CD4-positive, alpha-beta T cell (primary cell): ENCODE measurements around the gene NYAP2. TPM values are rescaled to one million over a fixed set of nuclear protein-coding genes. Genes with fewer than 3 reads are reported as not detected.

ENCODE experiments used
- ATAC-seq: fragments of 200-7000 bp; cut with Tn5 transposase; one replicate; pipeline ENCODE4 v1.10.0; 2022; ENCODE audit warnings: mild to moderate bottlenecking; ENCODE audit not compliant: poor library complexity
- CTCF ChIA-PET: fragments of 350-600 bp; sonication (Branson Sonifier 250); formaldehyde crosslinking; loops from one replicate; lab custom pipeline; 2021; ENCODE audit warnings: antibody characterized with exemption, inconsistent platforms; lab: Charles Lee
- POLR2A ChIA-PET: fragments of 350-600 bp; sonication (Branson Sonifier 250); formaldehyde crosslinking; loops from one replicate; lab custom pipeline; 2021; ENCODE audit warnings: antibody characterized with exemption, inconsistent platforms; lab: Charles Lee
- DNase-seq, 14 experiments: peaks; one replicate each; pipeline ENCODE4 v3.0.0-alpha.2; 2013 to 2020; ENCODE audit warnings: mixed read lengths in 2 of 14
- H3K27ac ChIP-seq, 2 donors: one replicate each; pipeline versions ENCODE4 v1.5.1 to v1.7.0; 2013; ENCODE audit warnings: low read length in 2 of 2, low read depth in 1 of 2, mild to moderate bottlenecking in 1 of 2
- H3K27me3 ChIP-seq, 2 experiments: 1 replicate in 1 of 2; 2 replicates in 1 of 2; pipeline versions ENCODE4 v1.6.1 to v1.7.0; 2013; ENCODE audit warnings: low read length in 2 of 2, control low read depth in 1 of 2, mild to moderate bottlenecking in 1 of 2, moderate library complexity in 1 of 2; ENCODE audit not compliant: insufficient read depth in 2 of 2, control insufficient read depth in 1 of 2
- H3K36me3 ChIP-seq: one replicate; pipeline ENCODE4 v1.6.1; 2013; ENCODE audit warnings: low read length, control low read depth; ENCODE audit not compliant: insufficient read depth
- H3K4me1 ChIP-seq: one replicate; pipeline ENCODE4 v1.6.1; 2013; ENCODE audit warnings: low read length, control low read depth; ENCODE audit not compliant: insufficient read depth
- H3K4me3 ChIP-seq: one replicate; pipeline ENCODE4 v1.5.1; 2013; ENCODE audit warnings: mild to moderate bottlenecking, low read length, moderate library complexity
- H3K9me3 ChIP-seq, 2 experiments: 1 replicate in 1 of 2; 2 replicates in 1 of 2; pipeline versions ENCODE4 v1.6.1 to v1.7.0; 2013; ENCODE audit warnings: low read length in 2 of 2, mild to moderate bottlenecking in 2 of 2, control low read depth in 1 of 2, moderate library complexity in 1 of 2; ENCODE audit not compliant: control insufficient read depth in 1 of 2, insufficient read depth in 1 of 2
- H3K27ac Mint-ChIP-seq: one replicate; pipeline ENCODE4 v1.8.0; 2020; ENCODE audit warnings: mixed read lengths
- H3K27me3 Mint-ChIP-seq: one replicate; pipeline ENCODE4 v1.8.0; 2021; ENCODE audit warnings: mixed read lengths
- H3K36me3 Mint-ChIP-seq: one replicate; pipeline ENCODE4 v1.8.0; 2021; ENCODE audit warnings: low read depth, mixed read lengths
- H3K4me1 Mint-ChIP-seq: one replicate; pipeline ENCODE4 v1.8.0; 2021; ENCODE audit warnings: low read depth, mixed read lengths
- H3K4me3 Mint-ChIP-seq: one replicate; pipeline ENCODE4 v1.8.0; 2020; ENCODE audit warnings: mild to moderate bottlenecking, mixed read lengths
- H3K9me3 Mint-ChIP-seq: one replicate; pipeline ENCODE4 v1.8.0; 2020; ENCODE audit warnings: mixed read lengths
- intact Hi-C, 2 experiments: fragments of 100-400 bp; cut with DNase I in 1 of 2; cut with micrococcal nuclease in 1 of 2; formaldehyde crosslinking; loops; one replicate each; pipeline versions ENCODE4 v1.15.1 to v1.9.0; 2023 to 2025; cut with DNase I, micrococcal nuclease
- total RNA-seq, 174 experiments: library from RNA in 2 of 174; stranded (reverse) in 2 of 174; gene quantifications; one replicate each; pipeline ENCODE4 v1.2.3 and lab custom pipeline; 2021 to 2026
- TF ChIP-seq, protein P1 (sequence below): fragments of 200-600 bp; IDR thresholded peaks from one replicate; pipeline ENCODE4 v1.8.0; 2022; ENCODE audit warnings: antibody characterized with exemption, mild to moderate bottlenecking

Gene NYAP2
- total RNA-seq, 2 experiments from 2014 or later: not detected

DNA sequence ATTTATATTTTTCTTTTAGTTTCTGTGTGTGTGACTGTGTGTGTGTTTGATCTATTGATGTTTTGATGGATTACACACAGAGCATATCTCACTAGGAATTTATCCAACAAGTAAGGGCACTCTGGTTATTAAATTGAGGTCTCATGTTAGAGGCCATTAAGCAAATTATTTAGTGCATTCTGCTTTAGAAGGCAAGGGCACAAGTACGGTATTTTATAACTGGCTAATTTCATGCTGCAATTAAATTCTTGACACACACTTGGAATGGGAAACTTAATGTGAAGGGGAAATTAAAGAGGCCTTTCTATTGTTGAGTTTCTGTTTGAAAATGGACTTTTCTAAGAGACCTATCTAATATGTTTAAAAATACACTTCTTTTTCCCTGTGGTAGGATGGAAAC lies 25.8 kb downstream of the NYAP2 start:
- TF ChIP-seq, protein P1, sequence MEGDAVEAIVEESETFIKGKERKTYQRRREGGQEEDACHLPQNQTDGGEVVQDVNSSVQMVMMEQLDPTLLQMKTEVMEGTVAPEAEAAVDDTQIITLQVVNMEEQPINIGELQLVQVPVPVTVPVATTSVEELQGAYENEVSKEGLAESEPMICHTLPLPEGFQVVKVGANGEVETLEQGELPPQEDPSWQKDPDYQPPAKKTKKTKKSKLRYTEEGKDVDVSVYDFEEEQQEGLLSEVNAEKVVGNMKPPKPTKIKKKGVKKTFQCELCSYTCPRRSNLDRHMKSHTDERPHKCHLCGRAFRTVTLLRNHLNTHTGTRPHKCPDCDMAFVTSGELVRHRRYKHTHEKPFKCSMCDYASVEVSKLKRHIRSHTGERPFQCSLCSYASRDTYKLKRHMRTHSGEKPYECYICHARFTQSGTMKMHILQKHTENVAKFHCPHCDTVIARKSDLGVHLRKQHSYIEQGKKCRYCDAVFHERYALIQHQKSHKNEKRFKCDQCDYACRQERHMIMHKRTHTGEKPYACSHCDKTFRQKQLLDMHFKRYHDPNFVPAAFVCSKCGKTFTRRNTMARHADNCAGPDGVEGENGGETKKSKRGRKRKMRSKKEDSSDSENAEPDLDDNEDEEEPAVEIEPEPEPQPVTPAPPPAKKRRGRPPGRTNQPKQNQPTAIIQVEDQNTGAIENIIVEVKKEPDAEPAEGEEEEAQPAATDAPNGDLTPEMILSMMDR: no peak
- CTCF ChIA-PET: no interaction called here
- Mint-ChIP-seq H3K27me3 (peaks cover 11% of the 10 kb centered on the region), H3K27ac (no peak overlapping the region), H3K36me3 (no peaks in the 10 kb centered on the region), H3K4me1 (no peaks in the 10 kb centered on the region), H3K9me3 (no peaks in the 10 kb centered on the region), H3K4me3 (no peak overlapping the region)
- H3K27ac ChIP-seq: no peak overlapping the region
- H3K36me3 ChIP-seq: no peaks in the 10 kb centered on the region
- POLR2A ChIA-PET: no interaction called here
- no peaks in the 10 kb centered on the region for H3K4me1 ChIP-seq
- DNase-seq: no peak
- H3K4me3 ChIP-seq: no peak overlapping the region
- ATAC-seq: no peak
- intact Hi-C loops: no loop called here
- no peaks in the 10 kb centered on the region for H3K9me3 ChIP-seq
- H3K27me3 ChIP-seq: peaks cover 0 to under 1% of the 10 kb centered on the region in 2 experiments

DNA sequence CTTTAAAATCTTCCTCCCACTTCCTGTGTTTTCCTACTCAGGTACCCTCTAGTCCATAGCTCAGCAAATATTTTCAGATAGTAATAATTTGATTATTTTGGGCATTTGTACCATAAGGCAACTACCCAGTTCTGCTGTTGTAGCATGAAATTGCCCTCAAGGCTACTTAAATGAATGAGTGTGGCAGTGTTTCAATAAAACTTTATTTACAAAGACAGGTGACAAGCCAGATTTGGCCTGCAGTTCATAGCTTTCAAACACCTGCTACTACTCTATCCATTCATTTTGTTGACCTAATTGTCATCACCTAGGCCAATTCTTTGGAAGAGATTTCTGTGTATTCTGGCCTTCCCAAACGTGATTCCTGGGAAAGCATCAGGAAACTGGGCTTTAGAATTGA lies 28.9 kb downstream of the NYAP2 start:
- ATAC-seq (no peak), DNase-seq (no peak)
- Histone ChIP-seq H3K27ac (no peak overlapping the region), H3K27me3 (peaks cover 0 to 3% of the 10 kb centered on the region in 2 experiments), H3K4me1 (no peaks in the 10 kb centered on the region), H3K36me3 (no peaks in the 10 kb centered on the region), H3K9me3 (no peaks in the 10 kb centered on the region), H3K4me3 (no peak overlapping the region)
- ChIA-PET POLR2A (no interaction called here), CTCF (interaction anchor here (1.0 kb wide), 1 partner anchor 126 kb away, joined by 4 read pairs; no protein-coding TSS in a partner anchor)
- intact Hi-C loops: no loop called here
- Mint-ChIP-seq H3K9me3 (no peaks in the 10 kb centered on the region), H3K4me3 (no peak overlapping the region), H3K27ac (no peak overlapping the region), H3K4me1 (no peaks in the 10 kb centered on the region), H3K36me3 (no peaks in the 10 kb centered on the region), H3K27me3 (peaks cover 4% of the 10 kb centered on the region)
- TF ChIP-seq, protein P1: no peak

DNA sequence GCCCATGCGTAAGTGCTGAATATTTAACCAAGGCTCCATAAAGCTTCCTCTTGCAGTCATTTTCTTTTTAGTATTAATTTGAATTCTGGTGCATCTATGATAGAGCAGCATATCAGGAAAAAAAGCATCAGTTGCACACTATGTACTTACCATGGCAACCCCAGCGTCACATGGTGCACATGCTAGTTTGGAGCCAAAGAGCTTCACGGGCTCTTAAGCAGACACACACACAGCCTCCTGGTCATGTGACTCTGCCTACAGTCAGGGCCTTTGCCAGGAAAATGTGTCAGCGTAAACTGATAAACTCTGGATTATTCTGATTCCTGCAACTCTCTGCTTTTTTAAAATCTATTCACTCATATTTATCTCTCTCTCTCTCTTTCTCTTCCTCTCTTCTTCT lies 30.2 kb downstream of the NYAP2 start:
- ATAC-seq (no peak), DNase-seq (no peak)
- CTCF ChIA-PET: no interaction called here
- Mint-ChIP-seq H3K27ac (no peak overlapping the region), H3K27me3 (peaks cover 4% of the 10 kb centered on the region), H3K9me3 (no peaks in the 10 kb centered on the region), H3K36me3 (no peaks in the 10 kb centered on the region), H3K4me1 (no peaks in the 10 kb centered on the region), H3K4me3 (no peak overlapping the region)
- H3K9me3 ChIP-seq: no peaks in the 10 kb centered on the region
- no peak overlapping the region for H3K4me3 ChIP-seq
- H3K4me1 ChIP-seq: no peaks in the 10 kb centered on the region
- H3K27ac ChIP-seq: no peak overlapping the region
- H3K36me3 ChIP-seq: no peaks in the 10 kb centered on the region
- POLR2A ChIA-PET: no interaction called here
- intact Hi-C loops: no loop called here
- H3K27me3 ChIP-seq: peaks cover 0 to 3% of the 10 kb centered on the region in 2 experiments
- TF ChIP-seq, protein P1: no peak
